ENCODE results near the gene LAMC1.

- TF ChIP-seq POLR2AphosphoS5 (IDR thresholded peaks at IDR 0.05) (no peak), CTCF (IDR thresholded peaks at IDR 0.05) (no peak)
Observed at GRCh38 chr1:183027791-183028190, 4.6 kb downstream of the LAMC1 start.
